Measurements from ENCODE around the gene BMERB1.
"Not testable (repeated sequence)": the region's sequence is repeated elsewhere in the genome, so short reads cannot be mapped to it uniquely, and the experiment has no call there.

Gene BMERB1

GRCh38 chr16:15434425-15435215, at the start of gene BMERB1:
Gene BMERB1, plus strand, starts transcription at chr16:15434588. Its CDS starts 66 bp downstream, at chr16:15434654.
- peak; percentile 78 to 86 for DNase-seq (ENCODE audit: low read depth in 2 of 2)
- peak within 1 kb of the TSS; percentile 87 to 89 for H3K4me3 ChIP-seq (replicated peaks in 1 of 2; ENCODE audit: low read depth in 2 of 2, low read length in 2 of 2)
- no peak for TF ChIP-seq CTCF (IDR thresholded peaks at IDR 0.05; ENCODE audit: low read depth, low read length)

GRCh38 chr16:15388060-15388459, 46.3 kb upstream of the BMERB1 start:
- not testable (repeated sequence) for H3K4me3 ChIP-seq (replicated peaks in 1 of 2; ENCODE audit: low read depth in 2 of 2, low read length in 2 of 2); DNase-seq (ENCODE audit: low read depth in 2 of 2)

GRCh38 chr16:15389916-15390315, 44.5 kb upstream of the BMERB1 start:
- H3K4me3 ChIP-seq (replicated peaks in 1 of 2; ENCODE audit: low read depth in 2 of 2, low read length in 2 of 2); DNase-seq (ENCODE audit: low read depth in 2 of 2): not testable (repeated sequence)

- DNase-seq (ENCODE audit: low read depth in 2 of 2); H3K4me3 ChIP-seq (replicated peaks in 1 of 2; ENCODE audit: low read depth in 2 of 2, low read length in 2 of 2): not testable (repeated sequence)
Observed at GRCh38 chr16:15393025-15393424, 41.4 kb upstream of the BMERB1 start.

- peak within 1 kb of the TSS in 1 of 2 donors; percentile 32 for H3K4me3 ChIP-seq (replicated peaks in 1 of 2; ENCODE audit: low read depth in 2 of 2, low read length in 2 of 2)
- peak in 1 of 2 donors; percentile 8 for DNase-seq (ENCODE audit: low read depth in 2 of 2)
Observed at GRCh38 chr16:15395631-15396508, 38.5 kb upstream of the BMERB1 start, which contains the start of gene MPV17L. Gene MPV17L, plus strand, starts transcription at chr16:15395754. Its CDS starts 144 bp downstream, at chr16:15395898.

- H3K4me3 ChIP-seq (replicated peaks in 1 of 2; ENCODE audit: low read depth in 2 of 2, low read length in 2 of 2); DNase-seq (ENCODE audit: low read depth in 2 of 2): not testable (repeated sequence)
Observed at GRCh38 chr16:15396509-15396829, 37.9 kb upstream of the BMERB1 start.

GRCh38 chr16:15396948-15397594, 37.3 kb upstream of the BMERB1 start:
- TF ChIP-seq CTCF (IDR thresholded peaks at IDR 0.05; ENCODE audit: low read depth, low read length): no peak
- DNase-seq (ENCODE audit: low read depth in 2 of 2): no peak
- H3K4me3 ChIP-seq (replicated peaks in 1 of 2; ENCODE audit: low read depth in 2 of 2, low read length in 2 of 2): no peak overlapping the region

- H3K4me3 ChIP-seq (replicated peaks in 1 of 2; ENCODE audit: low read depth in 2 of 2, low read length in 2 of 2): no peak overlapping the region
- no peak for DNase-seq (ENCODE audit: low read depth in 2 of 2)
- no peak for TF ChIP-seq CTCF (IDR thresholded peaks at IDR 0.05; ENCODE audit: low read depth, low read length)
Observed at GRCh38 chr16:15398618-15399316, 35.6 kb upstream of the BMERB1 start.

GRCh38 chr16:15399317-15399716, 35.1 kb upstream of the BMERB1 start:
- DNase-seq (ENCODE audit: low read depth in 2 of 2): no peak
- H3K4me3 ChIP-seq (replicated peaks in 1 of 2; ENCODE audit: low read depth in 2 of 2, low read length in 2 of 2): no peak overlapping the region
- no peak for TF ChIP-seq CTCF (IDR thresholded peaks at IDR 0.05; ENCODE audit: low read depth, low read length)

GRCh38 chr16:15400314-15400713, 34.1 kb upstream of the BMERB1 start:
- not testable (repeated sequence) for DNase-seq (ENCODE audit: low read depth in 2 of 2); H3K4me3 ChIP-seq (replicated peaks in 1 of 2; ENCODE audit: low read depth in 2 of 2, low read length in 2 of 2)

Measured in cardiac fibroblast (primary cell).